ENCODE measurements around the gene WDR89.
"Not testable (repeated sequence)": the region's sequence is repeated elsewhere in the genome, so short reads cannot be mapped to it uniquely, and the experiment has no call there.

WDR89 gene, protein sequence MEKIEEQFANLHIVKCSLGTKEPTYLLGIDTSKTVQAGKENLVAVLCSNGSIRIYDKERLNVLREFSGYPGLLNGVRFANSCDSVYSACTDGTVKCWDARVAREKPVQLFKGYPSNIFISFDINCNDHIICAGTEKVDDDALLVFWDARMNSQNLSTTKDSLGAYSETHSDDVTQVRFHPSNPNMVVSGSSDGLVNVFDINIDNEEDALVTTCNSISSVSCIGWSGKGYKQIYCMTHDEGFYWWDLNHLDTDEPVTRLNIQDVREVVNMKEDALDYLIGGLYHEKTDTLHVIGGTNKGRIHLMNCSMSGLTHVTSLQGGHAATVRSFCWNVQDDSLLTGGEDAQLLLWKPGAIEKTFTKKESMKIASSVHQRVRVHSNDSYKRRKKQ
- long read RNA-seq, donor 1, transcript WDR89-204 (1 exons, 2,935 nt), result major isoform, 15 of 19 reads
- long read RNA-seq, donor 1, partial matches to known transcripts, result 0 of 19 reads
- long read RNA-seq, donor 1, other reads (novel, unspliced or antisense), result 0 of 19 reads
- long read RNA-seq, donor 2, transcript WDR89-204 (1 exons, 2,935 nt), result major isoform, 5 of 5 reads
- long read RNA-seq, donor 2, partial matches to known transcripts, result 0 of 5 reads
- long read RNA-seq, donor 2, other reads (novel, unspliced or antisense), result 0 of 5 reads
- long read RNA-seq, donor 3, partial matches to known transcripts, result 0 of 11 reads
- long read RNA-seq, donor 3, other reads (novel, unspliced or antisense), result 6 of 11 reads
- long read RNA-seq, donor 4, transcript WDR89-204 (1 exons, 2,935 nt), result major isoform, 17 of 34 reads
- long read RNA-seq, donor 4, partial matches to known transcripts, result 16 of 34 reads
- long read RNA-seq, donor 4, other reads (novel, unspliced or antisense), result 0 of 34 reads
- long read RNA-seq, donor 5, transcript WDR89-204 (1 exons, 2,935 nt), result major isoform, 10 of 19 reads
- long read RNA-seq, donor 5, partial matches to known transcripts, result 8 of 19 reads
- long read RNA-seq, donor 5, other reads (novel, unspliced or antisense), result 0 of 19 reads
- long read RNA-seq, donor 6, transcript WDR89-204 (1 exons, 2,935 nt), result major isoform, 5 of 7 reads
- long read RNA-seq, donor 6, partial matches to known transcripts, result 0 of 7 reads
- long read RNA-seq, donor 6, other reads (novel, unspliced or antisense), result 0 of 7 reads
- long read RNA-seq, donor 7, result 0 reads
- long read RNA-seq, donor 8, transcript WDR89-204 (1 exons, 2,935 nt), result major isoform, 12 of 13 reads
- long read RNA-seq, donor 8, partial matches to known transcripts, result 0 of 13 reads
- long read RNA-seq, donor 8, other reads (novel, unspliced or antisense), result 0 of 13 reads

GRCh38 chr14:63641473-63642228 is at the start of gene WDR89:
Gene WDR89 (minus strand): TSS chr14:63641871. CDS start chr14:63599942, 41,929 bp downstream.
- peak; percentile 96 for DNase-seq

DNA sequence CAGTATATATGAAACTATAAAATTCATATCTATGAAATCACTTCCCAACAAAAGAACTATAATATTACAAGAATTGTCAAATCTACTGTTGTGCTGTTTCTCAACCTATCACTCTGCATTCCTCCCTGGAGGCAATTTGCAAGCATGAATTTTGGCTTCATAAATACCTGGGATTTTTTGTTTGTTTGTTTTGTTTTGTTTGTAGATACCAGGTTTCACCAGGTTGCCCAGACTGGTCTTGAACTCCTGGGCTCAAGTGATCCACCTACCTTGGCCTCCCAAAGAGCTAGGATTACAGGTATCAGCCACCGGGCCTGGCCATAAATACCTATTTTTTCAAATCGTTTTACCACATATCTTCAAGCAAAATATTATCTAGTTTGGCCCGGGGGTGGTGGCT is 47.5 kb upstream of the WDR89 start:
- no peak for DNase-seq

GRCh38 chr14:63686926-63687325 is 45.3 kb upstream of the WDR89 start:
- DNase-seq, result no peak

GRCh38 chr14:63685401-63685800 is 43.7 kb upstream of the WDR89 start:
- no peak for DNase-seq

DNA sequence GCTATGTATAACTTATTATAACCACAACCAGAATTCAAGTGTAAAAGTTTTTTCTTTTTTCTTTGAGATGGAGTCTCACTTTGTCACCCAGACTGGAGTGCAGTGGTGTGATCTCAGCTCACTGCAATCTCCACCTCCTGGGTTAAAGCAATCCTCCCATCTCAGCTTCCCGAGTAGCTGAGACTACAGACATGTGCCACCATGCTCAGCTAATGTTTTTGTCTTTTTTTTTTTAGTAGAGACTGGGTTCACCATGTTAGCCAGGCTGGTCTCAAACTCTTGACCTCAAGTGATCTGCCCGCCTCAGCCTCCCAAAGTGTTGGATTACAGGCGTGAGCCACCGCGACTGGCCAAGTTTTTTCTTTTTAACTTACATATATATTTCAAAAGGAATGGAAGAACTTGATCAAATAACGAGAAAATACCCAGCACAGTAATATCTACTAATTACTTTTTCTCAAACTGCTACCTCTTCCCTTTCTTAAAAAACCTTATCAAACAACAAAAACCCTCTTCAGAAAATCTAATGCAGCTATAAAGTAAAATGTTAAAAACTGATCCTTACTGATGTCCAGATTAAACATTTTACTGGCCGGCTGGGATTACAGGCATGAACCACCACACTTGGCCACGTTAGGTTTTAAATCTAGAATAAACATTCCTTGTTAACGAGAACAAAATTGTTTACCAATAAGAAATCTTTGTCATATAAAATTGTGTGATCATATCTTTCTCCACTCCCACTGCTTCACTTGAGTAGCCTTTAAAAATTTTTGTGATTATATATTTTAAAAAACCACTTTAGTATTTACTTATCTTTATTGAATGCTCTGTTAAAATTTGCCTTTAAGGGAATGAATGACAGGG is 41.3 kb upstream of the WDR89 start:
- DNase-seq, result no peak

GRCh38 chr14:63678536-63678935 is 36.9 kb upstream of the WDR89 start:
- DNase-seq, result no peak

GRCh38 chr14:63677891-63678379 is 36.3 kb upstream of the WDR89 start:
- DNase-seq, result no peak

GRCh38 chr14:63676615-63677014 is 34.9 kb upstream of the WDR89 start:
- DNase-seq, result no peak

- no peak for DNase-seq
Observed at GRCh38 chr14:63673886-63674497, 32.3 kb upstream of the WDR89 start.

DNA sequence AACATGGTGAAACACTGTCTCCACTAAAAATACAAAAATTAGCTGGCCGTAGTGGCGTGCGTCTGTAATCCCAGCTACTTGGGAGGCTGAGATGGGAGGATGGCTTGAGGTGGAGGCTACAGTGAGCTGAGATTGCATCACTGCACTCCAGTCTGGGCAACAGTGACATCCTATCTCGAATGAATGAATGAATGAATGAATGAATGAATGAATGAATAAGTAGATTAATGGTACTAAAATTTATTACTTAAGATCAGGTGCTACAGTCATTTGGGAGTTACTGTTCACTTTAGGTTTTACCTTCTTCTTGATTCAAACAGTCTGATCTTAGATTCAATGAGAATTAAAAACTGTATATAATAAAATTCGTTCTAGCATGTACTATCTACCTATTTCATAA is 31.6 kb upstream of the WDR89 start:
- DNase-seq, result no peak

DNA sequence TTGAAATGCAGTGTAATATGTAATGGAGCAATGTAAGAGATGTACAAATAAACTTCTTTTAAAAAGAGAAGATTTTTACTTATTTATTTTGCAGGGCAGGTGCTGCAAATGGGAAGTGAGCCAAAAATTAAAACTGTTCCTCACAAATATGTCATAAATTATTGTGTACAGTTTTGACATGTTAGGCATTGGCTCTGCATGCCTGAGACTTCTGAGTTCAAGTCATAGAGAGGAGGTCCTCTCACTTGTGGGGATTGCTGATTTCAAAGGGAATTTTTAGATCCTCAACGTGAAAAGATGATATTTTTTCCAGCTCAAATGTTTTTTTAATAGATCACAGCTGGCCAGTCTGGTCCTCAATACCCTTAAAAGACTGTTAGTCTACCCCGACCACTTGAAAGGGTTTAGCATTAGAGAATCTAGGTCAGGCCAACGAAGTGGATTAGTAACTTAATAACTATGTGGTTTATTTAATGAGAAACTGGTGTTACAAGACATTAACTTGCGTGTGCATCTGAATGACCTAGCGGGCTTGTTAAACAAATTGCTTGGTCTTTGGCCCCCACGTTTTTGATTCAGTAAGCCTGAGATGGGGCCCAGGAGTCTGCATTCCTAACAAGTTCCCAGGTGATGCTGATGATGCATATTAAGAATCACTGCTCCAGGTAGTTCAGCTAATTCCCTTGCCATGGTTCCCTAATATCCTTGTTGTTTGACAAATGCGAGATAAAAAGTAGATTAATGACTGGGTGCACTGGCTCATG is 30.9 kb upstream of the WDR89 start:
- peak; percentile 20 for DNase-seq

DNA sequence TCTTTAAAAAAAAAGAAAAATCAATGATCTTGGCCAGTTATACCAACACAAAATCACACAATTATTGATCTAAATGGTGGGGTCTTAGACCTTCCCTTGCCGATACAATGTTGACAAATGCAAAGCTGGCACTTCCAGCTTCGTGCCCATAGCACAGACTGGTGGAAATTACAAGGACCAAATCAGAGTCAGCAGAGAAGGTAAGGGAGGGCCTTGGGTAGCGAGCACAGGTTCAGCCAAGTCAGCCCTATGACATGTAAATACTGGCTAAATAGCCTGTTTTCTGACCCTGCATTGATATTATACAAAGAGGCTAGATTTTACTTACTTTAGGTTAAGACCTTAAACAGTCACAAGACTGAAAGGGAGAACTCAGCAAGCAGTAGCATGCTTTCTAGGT is 30.3 kb upstream of the WDR89 start:
- DNase-seq, result no peak

- no peak for DNase-seq
Observed at GRCh38 chr14:63670692-63671091, 29.0 kb upstream of the WDR89 start.

DNA sequence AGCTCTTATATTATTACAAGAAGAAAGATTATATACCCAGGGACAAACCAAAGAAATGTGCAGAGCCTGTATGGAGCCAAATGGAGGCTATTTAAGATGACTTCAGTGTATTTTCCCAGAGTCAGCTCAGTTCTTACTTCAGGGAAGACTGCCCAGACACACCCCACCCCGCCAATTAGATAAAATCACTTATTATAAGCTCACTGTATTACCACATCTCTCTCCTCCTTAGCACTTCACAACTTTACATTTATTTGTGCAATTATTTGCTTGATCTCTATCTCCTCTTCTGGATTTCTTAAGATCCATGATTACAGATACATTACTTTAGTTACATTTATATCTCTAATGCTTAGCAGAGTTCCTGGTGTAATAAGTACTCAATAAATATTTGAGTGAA is 24.7 kb upstream of the WDR89 start:
- DNase-seq, result no peak

- DNase-seq, result no peak
Observed at GRCh38 chr14:63663428-63664341, 22.0 kb upstream of the WDR89 start.

DNA sequence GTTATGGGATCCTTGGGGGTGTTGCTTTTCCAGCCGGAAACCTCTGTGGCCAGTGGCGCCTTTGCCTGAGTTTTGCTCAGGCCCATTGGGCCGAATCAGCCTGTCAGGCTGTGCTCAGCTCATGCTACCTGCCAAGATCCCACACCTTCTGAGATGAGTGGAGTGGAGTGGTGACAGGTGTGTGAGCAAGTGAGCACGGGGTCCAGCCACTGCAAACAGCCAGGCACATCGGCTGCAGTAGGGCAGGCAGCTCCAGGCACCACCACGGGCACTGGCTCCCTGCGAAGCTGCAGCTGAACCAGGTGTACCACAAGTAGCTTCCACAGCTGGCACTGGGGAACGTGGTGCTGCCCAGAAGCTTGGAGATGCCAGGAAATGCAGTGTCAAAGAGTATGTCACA is 21.1 kb upstream of the WDR89 start:
- no peak for DNase-seq

DNA sequence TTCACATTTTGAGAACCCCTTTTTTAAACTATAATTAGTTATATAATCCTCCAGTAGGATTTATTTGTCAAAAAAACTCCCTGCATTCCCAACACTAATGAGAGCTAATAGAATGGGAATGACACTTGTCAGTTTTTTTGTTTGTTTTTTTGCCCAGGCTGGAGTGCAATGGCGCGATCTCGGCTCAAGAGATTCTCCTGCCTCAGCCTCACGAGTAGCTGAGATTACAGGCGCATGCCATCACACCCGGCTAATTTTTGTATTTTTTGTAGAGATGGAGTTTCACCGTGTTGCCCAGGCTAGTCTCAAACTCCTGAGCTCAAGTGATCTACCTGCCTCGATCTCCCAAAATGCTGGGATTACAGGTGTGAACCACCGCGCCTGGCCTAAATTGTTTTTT is 20.2 kb upstream of the WDR89 start:
- not testable (repeated sequence) for DNase-seq

GRCh38 chr14:63659726-63660125 is 18.1 kb upstream of the WDR89 start:
- no peak for DNase-seq
